Right atrium auricular region (tissue), 2 donors: ENCODE measurements around the gene UBQLN1. TPM values are rescaled to one million over a fixed set of nuclear protein-coding genes. Genes with fewer than 3 reads are reported as not detected.

Experiments
- DNase-seq: peaks from one replicate; pipeline ENCODE4 v3.0.0-alpha.2; 2019; ENCODE audit warnings: low spot score
- H3K27ac ChIP-seq, 2 donors: fragments of 200-600 bp; sonication (generic); 1 replicate in 1 of 2; 2 replicates in 1 of 2; pipeline ENCODE4 v1.5.1; 2016 to 2019
- H3K27me3 ChIP-seq, 2 donors: fragments of 200-600 bp; sonication (generic); one replicate each; pipeline versions ENCODE4 v1.5.1 to v1.6.0; 2017 to 2019
- H3K36me3 ChIP-seq: fragments of 200-600 bp; sonication (generic); one replicate; pipeline ENCODE4 v1.5.1; 2016
- H3K4me1 ChIP-seq, 2 donors: fragments of 200-600 bp; sonication (generic); one replicate each; pipeline versions ENCODE4 v1.5.1 to v1.6.0; 2017 to 2019
- H3K4me3 ChIP-seq, 2 donors: fragments of 200-600 bp; sonication (generic); 1 replicate in 1 of 2; 2 replicates in 1 of 2; pipeline ENCODE4 v1.5.1; 2017 to 2019; ENCODE audit warnings: mild to moderate bottlenecking in 1 of 2, moderate library complexity in 1 of 2
- H3K9me3 ChIP-seq, 2 donors: fragments of 200-600 bp; sonication (generic); one replicate each; pipeline ENCODE4 v1.5.1; 2019
- total RNA-seq, 2 donors: library from RNA; depleted of rRNA; stranded (reverse); fragments of >200 nt; gene quantifications; one replicate each; pipeline ENCODE4 v1.1.0, GENCODE V29; 2016
- TF ChIP-seq, protein P1 (sequence below), 2 donors: fragments of 200-600 bp; sonication (generic); IDR thresholded peaks; one replicate each; pipeline ENCODE4 v1.5.1; 2019; ENCODE audit warnings: antibody characterized with exemption in 2 of 2

Gene UBQLN1
- total RNA-seq, 2 donors from 2014 or later: 85.2 to 89.9 TPM

DNA sequence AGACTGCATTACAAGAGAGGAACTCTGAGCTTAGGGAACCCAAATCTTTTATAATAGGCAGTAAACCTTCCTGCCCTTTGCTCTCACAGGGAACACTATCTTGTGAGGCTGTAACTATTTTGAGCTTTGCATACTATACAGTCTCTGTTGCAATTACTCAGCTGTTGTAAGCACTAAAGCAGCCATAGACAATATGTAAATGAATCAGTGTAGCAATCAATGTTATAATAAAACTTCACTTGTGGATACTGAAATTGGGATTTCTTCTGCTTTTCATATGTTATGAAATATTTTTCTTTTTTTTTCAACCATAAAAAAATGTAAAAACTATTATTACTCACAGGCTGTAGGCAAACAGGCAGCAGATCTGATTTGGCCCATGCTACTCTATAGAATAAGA is 16.7 kb upstream of the UBQLN1 start:
- Histone ChIP-seq H3K4me3 (no peak overlapping the region), H3K27me3 (no peaks in the 10 kb centered on the region), H3K36me3 (no peaks in the 10 kb centered on the region), H3K9me3 (no peaks in the 10 kb centered on the region), H3K4me1 (no peaks in the 10 kb centered on the region), H3K27ac (no peak overlapping the region)
- TF ChIP-seq, protein P1, sequence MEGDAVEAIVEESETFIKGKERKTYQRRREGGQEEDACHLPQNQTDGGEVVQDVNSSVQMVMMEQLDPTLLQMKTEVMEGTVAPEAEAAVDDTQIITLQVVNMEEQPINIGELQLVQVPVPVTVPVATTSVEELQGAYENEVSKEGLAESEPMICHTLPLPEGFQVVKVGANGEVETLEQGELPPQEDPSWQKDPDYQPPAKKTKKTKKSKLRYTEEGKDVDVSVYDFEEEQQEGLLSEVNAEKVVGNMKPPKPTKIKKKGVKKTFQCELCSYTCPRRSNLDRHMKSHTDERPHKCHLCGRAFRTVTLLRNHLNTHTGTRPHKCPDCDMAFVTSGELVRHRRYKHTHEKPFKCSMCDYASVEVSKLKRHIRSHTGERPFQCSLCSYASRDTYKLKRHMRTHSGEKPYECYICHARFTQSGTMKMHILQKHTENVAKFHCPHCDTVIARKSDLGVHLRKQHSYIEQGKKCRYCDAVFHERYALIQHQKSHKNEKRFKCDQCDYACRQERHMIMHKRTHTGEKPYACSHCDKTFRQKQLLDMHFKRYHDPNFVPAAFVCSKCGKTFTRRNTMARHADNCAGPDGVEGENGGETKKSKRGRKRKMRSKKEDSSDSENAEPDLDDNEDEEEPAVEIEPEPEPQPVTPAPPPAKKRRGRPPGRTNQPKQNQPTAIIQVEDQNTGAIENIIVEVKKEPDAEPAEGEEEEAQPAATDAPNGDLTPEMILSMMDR (IDR thresholded peaks at IDR 0.05): no peak
- DNase-seq: no peak

DNA sequence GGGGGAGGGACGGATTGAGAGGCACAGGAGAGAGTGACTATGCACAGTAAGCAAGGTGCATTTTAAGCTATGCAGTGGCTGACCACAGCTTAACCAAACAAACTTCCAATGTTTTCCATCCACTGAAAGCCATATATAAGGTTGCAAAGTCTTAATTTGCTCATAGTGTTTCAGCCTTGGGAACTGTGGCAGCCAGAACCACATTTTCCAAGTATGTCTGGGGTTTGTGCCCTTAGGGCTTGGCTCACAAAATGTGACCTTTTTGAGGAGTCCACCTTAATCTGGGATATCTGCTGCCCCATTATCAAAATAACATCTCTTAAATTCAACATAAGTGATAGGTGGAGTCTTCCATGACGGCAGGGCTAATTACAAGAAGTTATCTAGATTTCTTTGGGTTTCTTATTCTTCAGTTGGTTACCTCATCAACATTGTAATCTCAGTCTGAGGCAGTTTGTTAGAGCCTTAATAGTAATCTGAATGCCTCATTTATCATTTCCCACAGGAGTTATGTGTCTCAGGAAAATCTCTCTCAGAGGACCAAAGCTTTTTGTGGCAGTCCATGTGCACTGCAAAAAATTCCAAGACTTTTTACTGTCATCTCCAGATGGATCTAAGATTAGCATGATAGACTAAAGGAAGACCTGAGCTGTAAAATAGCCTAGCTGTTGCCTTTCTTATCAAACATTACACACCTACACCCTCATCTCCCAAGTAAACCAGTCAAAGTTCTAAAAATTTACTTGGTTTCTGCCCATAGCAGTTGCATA is 15.2 kb upstream of the UBQLN1 start:
- Histone ChIP-seq H3K9me3 (no peaks in the 10 kb centered on the region), H3K27me3 (no peaks in the 10 kb centered on the region), H3K36me3 (no peaks in the 10 kb centered on the region), H3K4me1 (no peaks in the 10 kb centered on the region), H3K4me3 (no peak overlapping the region), H3K27ac (no peak overlapping the region)
- no peak for DNase-seq
- TF ChIP-seq, protein P1 (IDR thresholded peaks at IDR 0.05): no peak

DNA sequence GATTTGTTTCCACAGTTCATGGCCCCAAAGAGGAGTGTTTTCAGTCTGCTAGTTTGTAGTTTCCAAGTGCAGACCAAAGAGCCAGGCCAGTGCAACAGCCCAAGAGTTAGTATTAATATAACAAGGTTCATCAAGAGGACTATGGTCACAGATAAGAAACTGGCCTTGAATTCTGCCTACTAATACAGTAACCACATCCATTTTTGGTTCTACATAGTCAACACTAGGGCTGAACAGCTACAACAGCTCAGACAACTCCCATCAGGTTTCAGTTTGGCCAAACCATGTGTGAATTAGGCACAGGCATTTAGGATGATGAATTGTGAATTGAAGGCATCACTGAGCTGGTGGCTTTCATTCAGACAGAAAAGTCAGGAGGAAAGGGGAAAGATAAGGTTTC is 13.8 kb upstream of the UBQLN1 start:
- TF ChIP-seq, protein P1 (IDR thresholded peaks at IDR 0.05): no peak
- no peak overlapping the region for H3K27ac ChIP-seq
- H3K27me3 ChIP-seq: no peaks in the 10 kb centered on the region
- H3K9me3 ChIP-seq: peaks cover 0 to 3% of the 10 kb centered on the region in 2 donors
- DNase-seq: no peak
- H3K4me3 ChIP-seq: no peak overlapping the region
- H3K4me1 ChIP-seq: no peaks in the 10 kb centered on the region
- no peaks in the 10 kb centered on the region for H3K36me3 ChIP-seq

DNA sequence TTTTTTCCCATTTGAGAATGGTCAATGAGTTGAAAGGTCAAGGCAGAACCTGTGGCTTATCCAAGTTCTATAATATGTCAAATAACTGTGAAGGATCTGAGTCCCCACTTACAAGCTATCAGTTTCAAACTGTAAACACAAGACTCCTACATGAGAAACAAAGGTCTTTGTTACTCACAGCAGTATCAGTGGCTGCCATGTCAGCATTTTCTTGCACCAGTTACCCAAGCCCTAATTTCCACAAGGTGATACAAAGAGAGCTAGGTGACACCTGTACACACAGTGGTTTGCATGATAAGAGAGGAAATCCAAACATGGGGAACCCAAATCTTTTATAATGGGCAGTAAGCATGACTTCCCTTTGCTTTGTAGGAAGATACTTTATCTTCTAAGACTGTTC is 8.0 kb upstream of the UBQLN1 start:
- Histone ChIP-seq H3K9me3 (peaks cover 0 to 3% of the 10 kb centered on the region in 2 donors), H3K36me3 (no peaks in the 10 kb centered on the region), H3K4me3 (no peak overlapping the region), H3K27ac (no peak overlapping the region), H3K27me3 (no peaks in the 10 kb centered on the region), H3K4me1 (no peaks in the 10 kb centered on the region)
- TF ChIP-seq, protein P1 (IDR thresholded peaks at IDR 0.05): no peak
- DNase-seq: no peak

DNA sequence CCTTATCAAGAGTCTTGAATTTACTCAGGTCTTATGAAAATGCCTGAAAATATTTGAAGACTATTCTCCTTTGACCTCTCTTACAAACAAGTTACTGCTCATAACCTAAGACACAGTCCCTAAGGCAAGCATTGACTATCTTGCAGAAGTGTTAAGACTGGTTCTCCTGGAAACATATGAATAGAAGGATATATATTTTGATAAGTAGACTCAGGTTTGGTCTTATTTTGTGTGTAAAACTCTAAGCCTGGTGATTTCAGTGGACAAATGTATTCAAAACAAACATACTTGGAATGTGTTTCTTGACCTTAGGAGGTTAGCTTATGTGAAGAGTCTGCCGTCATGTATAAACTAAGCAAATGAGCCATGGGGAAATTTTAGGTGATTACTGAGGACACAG is 7.5 kb upstream of the UBQLN1 start:
- TF ChIP-seq, protein P1 (IDR thresholded peaks at IDR 0.05): no peak
- no peak for DNase-seq
- H3K9me3 ChIP-seq: peaks cover 0 to 3% of the 10 kb centered on the region in 2 donors

DNA sequence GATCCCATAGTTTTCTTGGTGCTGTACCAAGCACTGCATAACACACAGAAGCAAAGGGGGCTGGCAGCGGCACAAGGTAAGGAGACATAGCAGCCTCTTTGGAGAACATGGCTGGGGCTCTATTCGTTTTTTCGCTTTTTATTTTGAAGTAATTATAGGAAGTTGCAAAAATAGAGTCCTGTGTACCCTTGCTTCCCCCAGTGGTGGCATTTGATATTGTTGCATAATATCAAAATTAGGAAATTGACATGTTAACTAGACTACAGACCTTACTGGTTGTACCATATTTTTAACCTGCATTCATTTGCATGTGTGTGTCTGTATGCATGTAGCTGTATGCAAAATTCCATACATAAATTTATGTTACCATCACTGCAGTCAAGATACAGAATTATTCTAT is 6.6 kb upstream of the UBQLN1 start:
- TF ChIP-seq, protein P1 (IDR thresholded peaks at IDR 0.05): peak in 1 of 2 donors; percentile 45
- H3K36me3 ChIP-seq: no peaks in the 10 kb centered on the region

More for the DNA sequence above, 7.5 kb upstream of the UBQLN1 start:
- Histone ChIP-seq H3K4me1 (no peaks in the 10 kb centered on the region), H3K36me3 (no peaks in the 10 kb centered on the region), H3K4me3 (no peak overlapping the region), H3K27ac (no peak overlapping the region), H3K27me3 (no peaks in the 10 kb centered on the region)

More for the DNA sequence above, 6.6 kb upstream of the UBQLN1 start:
- H3K27me3 ChIP-seq: no peaks in the 10 kb centered on the region
- H3K4me3 ChIP-seq: no peak overlapping the region
- DNase-seq: no peak
- H3K4me1 ChIP-seq: no peaks in the 10 kb centered on the region
- H3K27ac ChIP-seq: no peak overlapping the region
- peaks cover 0 to 3% of the 10 kb centered on the region in 2 donors for H3K9me3 ChIP-seq
